Smooth muscle cell (in vitro differentiated cells): ENCODE measurements around the gene CAPN7. TPM values are rescaled to one million over a fixed set of nuclear protein-coding genes. Genes with fewer than 3 reads are reported as not detected.

Source experiments
- DNase-seq: peaks from one replicate; lab custom pipeline; 2025; ENCODE audit not compliant: unreplicated experiment; lab: John Stamatoyannopoulos, UW
- H2AFZ ChIP-seq: fragments of 200-600 bp; sonication (generic); 2 replicates; pipeline ENCODE4 v1.6.0; 2016; ENCODE audit warnings: antibody characterized with exemption, low read depth, mild to moderate bottlenecking
- H3F3A ChIP-seq: fragments of 200-600 bp; sonication (generic); 2 replicates; pipeline ENCODE4 v1.6.0; 2017; ENCODE audit warnings: antibody characterized with exemption, low read depth
- H3K27ac ChIP-seq: fragments of 200-600 bp; sonication (generic); 2 replicates; pipeline ENCODE4 v1.5.1; 2016; ENCODE audit warnings: low read depth, mild to moderate bottlenecking
- H3K27me3 ChIP-seq: fragments of 200-600 bp; sonication (generic); 2 replicates; pipeline ENCODE4 v1.6.1; 2016; ENCODE audit warnings: low read depth, mild to moderate bottlenecking
- H3K36me3 ChIP-seq: fragments of 200-600 bp; sonication (generic); 2 replicates; pipeline ENCODE4 v1.5.1; 2016; ENCODE audit warnings: low read depth
- H3K4me1 ChIP-seq: fragments of 200-600 bp; sonication (generic); 2 replicates; pipeline ENCODE4 v1.5.1; 2016; ENCODE audit warnings: low read depth
- H3K4me2 ChIP-seq: fragments of 200-600 bp; sonication (generic); 2 replicates; pipeline ENCODE4 v1.6.0; 2016; ENCODE audit warnings: mild to moderate bottlenecking
- H3K4me3 ChIP-seq: fragments of 200-600 bp; sonication (generic); 2 replicates; pipeline ENCODE4 v1.5.1; 2016; ENCODE audit warnings: mild to moderate bottlenecking
- H3K79me2 ChIP-seq: fragments of 200-600 bp; sonication (generic); 2 replicates; pipeline ENCODE4 v1.6.0; 2016; ENCODE audit warnings: low read depth, mild to moderate bottlenecking
- H3K9ac ChIP-seq: fragments of 200-600 bp; sonication (generic); 2 replicates; pipeline ENCODE4 v1.6.0; 2016; ENCODE audit warnings: low read depth
- H3K9me3 ChIP-seq: fragments of 200-600 bp; sonication (generic); replicated peaks from 2 replicates; pipeline ENCODE4 v1.5.1; 2016; ENCODE audit warnings: low read depth
- H4K20me1 ChIP-seq: fragments of 200-600 bp; sonication (generic); 2 replicates; pipeline ENCODE4 v1.6.0; 2016; ENCODE audit warnings: low read depth
- WGBS: methylation state at CpG from one replicate; pipeline ENCODE4 v1.1.7; 2016; ENCODE audit warnings: low lambda C conversion rate; 5-methylcytosine and 5-hydroxymethylcytosine counted together
- polyA plus RNA-seq: library from polyadenylated mRNA; unstranded; fragments of >200 nt; fragmentation: Nextera tagmentation; extraction: Ambion mirVana; gene quantifications from 2 replicates; pipeline ENCODE4 v1.2.1, GENCODE V29; 2016
- total RNA-seq: library from RNA; depleted of rRNA; stranded (reverse); fragments of >200 nt; gene quantifications from 2 replicates; pipeline ENCODE4 v1.2.3, GENCODE V29; 2014
- TF ChIP-seq, protein P1 (sequence below): fragments of 200-600 bp; sonication (generic); IDR thresholded peaks from 2 replicates; pipeline ENCODE4 v1.5.1; 2017; ENCODE audit warnings: borderline replicate concordance, mild to moderate bottlenecking, antibody characterized with exemption; ENCODE audit not compliant: insufficient read depth, poor library complexity, severe bottlenecking

The CAPN7 gene
- total and polyA plus RNA-seq, 2 experiments from 2014 or later, result 20.5 to 38.7 TPM

DNA sequence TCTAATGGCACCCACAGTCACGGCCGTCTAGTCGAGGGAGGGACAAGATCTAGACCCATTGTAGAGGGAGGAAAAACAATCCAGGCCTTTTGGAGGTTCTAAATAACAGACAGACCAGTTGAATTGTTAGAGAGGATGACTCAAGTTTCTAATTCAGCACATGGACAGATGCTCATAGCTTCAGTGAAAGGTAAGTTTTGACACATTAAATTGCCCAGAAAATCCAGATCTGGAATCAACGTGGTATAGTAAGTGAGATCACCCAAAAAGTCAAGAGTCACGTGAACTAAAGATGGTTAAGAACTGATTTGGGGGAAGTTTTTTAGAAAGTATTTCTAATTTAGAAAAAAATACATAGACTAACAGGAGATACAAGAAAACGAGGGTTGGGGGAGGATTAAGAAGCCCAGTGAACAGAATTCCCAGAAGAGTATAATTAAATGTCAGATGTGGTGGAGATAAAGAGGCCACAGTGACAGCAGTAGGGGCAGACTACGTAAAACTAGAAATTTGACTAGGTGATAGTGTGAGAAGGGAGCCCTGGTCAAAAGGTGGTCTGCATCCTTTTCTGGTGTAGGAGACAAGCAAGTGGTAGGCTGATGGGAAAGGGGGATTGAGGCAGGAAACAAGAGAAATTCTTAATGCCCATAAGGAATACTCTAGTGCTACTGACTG, 47.1 kb downstream of the CAPN7 start:
- DNase-seq, result no peak
- Histone ChIP-seq H3K27ac (peak overlapping the region; percentile 11), H3K4me1 (no peaks in the 10 kb centered on the region), H3K9me3 (no peaks in the 10 kb centered on the region), H2AFZ (no peak overlapping the region), H3F3A (peaks cover 7% of the 10 kb centered on the region), H3K4me3 (no peak overlapping the region), H3K27me3 (no peaks in the 10 kb centered on the region), H3K79me2 (no peaks in the 10 kb centered on the region), H3K4me2 (no peak overlapping the region), H4K20me1 (no peaks in the 10 kb centered on the region), H3K9ac (no peak overlapping the region), H3K36me3 (peaks cover 11% of the 10 kb centered on the region)
- TF ChIP-seq, protein P1, sequence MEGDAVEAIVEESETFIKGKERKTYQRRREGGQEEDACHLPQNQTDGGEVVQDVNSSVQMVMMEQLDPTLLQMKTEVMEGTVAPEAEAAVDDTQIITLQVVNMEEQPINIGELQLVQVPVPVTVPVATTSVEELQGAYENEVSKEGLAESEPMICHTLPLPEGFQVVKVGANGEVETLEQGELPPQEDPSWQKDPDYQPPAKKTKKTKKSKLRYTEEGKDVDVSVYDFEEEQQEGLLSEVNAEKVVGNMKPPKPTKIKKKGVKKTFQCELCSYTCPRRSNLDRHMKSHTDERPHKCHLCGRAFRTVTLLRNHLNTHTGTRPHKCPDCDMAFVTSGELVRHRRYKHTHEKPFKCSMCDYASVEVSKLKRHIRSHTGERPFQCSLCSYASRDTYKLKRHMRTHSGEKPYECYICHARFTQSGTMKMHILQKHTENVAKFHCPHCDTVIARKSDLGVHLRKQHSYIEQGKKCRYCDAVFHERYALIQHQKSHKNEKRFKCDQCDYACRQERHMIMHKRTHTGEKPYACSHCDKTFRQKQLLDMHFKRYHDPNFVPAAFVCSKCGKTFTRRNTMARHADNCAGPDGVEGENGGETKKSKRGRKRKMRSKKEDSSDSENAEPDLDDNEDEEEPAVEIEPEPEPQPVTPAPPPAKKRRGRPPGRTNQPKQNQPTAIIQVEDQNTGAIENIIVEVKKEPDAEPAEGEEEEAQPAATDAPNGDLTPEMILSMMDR, result no peak
- WGBS, result 75% methylated on average over 7 of the region's 7 CpGs

DNA sequence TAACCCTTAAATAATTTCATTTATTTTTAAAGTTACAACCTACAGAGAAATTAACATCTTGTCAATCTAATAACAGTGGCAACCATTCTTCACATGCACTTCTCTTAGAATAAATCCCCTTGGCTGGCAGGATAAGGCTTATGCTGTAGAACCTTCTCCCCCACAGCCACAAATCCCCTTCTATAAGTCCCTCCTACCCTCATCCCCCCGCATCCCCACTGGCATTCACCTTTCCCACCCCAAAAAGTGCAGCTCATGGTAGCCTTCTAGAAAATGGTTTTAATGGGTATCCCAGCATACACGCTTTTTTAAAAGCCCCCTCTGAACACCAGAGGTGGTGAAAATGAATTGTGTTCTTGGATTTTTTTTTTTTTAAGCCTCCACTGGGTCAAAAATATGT, 49.2 kb downstream of the CAPN7 start:
- Histone ChIP-seq H3K79me2 (no peaks in the 10 kb centered on the region), H3K36me3 (peaks cover 11% of the 10 kb centered on the region), H3K9ac (no peak overlapping the region), H3F3A (peaks cover 23% of the 10 kb centered on the region), H2AFZ (no peak overlapping the region), H3K4me1 (no peaks in the 10 kb centered on the region), H3K27ac (peak overlapping the region; percentile 4), H3K9me3 (no peaks in the 10 kb centered on the region), H3K4me2 (no peak overlapping the region), H3K27me3 (no peaks in the 10 kb centered on the region), H3K4me3 (no peak overlapping the region), H4K20me1 (no peaks in the 10 kb centered on the region)
- DNase-seq, result no peak
- TF ChIP-seq, protein P1, result no peak
- WGBS, result 94% methylated on average over 2 of the region's 2 CpGs

DNA sequence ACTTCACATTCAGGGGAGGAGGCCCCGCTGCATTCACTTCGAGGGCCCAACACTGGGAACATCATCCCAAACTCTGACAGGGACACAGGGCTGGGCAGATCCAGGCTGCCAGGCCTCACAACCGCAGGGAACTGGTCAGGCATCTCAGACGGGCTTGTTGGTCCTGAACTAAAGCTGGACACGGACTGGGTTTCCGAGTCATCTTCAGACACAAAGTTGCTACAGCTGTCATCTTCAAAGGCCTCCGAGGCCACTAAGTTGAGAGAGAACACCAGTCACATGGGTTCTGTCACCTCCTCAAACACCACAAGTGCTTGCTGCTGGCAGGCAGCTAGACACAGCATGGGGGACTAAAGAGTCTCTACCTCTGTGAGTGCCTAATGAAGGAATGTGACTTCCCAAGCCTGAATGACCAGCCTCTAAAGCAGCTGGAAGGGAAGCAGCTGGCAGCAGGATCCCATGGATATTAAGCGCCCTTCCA, 50.9 kb downstream of the CAPN7 start:
- Histone ChIP-seq H3K27ac (peak overlapping the region; percentile 43), H3K4me3 (no peak overlapping the region), H3K9me3 (no peaks in the 10 kb centered on the region), H4K20me1 (no peaks in the 10 kb centered on the region), H3K36me3 (no peaks in the 10 kb centered on the region), H3K4me2 (no peak overlapping the region), H3K27me3 (no peaks in the 10 kb centered on the region), H3K79me2 (no peaks in the 10 kb centered on the region), H3K4me1 (no peaks in the 10 kb centered on the region), H3K9ac (no peak overlapping the region), H3F3A (peaks cover 23% of the 10 kb centered on the region), H2AFZ (no peak overlapping the region)
- no peak for DNase-seq
- TF ChIP-seq, protein P1, result no peak
- 94% methylated on average over 8 of the region's 8 CpGs for WGBS

DNA sequence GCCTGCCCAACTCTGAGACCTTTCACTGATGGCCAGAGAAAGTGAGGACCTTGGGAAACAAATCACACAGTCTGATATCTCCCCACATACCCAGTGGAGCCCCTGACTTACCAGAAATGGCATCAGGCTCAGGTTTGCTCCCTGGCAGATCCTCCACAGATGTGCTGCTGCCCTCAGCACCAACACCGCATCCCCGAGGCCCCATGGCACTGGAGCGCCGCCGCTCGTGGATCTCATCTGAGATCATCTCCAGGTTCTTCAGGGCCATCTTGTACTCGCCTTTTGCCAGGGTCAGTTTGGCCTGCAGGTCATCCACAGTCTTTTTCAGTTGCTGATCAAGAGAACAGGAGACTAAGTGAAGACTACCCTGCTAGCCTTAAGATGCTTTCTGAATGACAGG, 52.7 kb downstream of the CAPN7 start:
- no peaks in the 10 kb centered on the region for H3K9me3 ChIP-seq
- H3K9ac ChIP-seq, result no peak overlapping the region
- WGBS, result 97% methylated on average over 7 of the region's 7 CpGs
- TF ChIP-seq, protein P1, result no peak
- H3K4me2 ChIP-seq, result no peak overlapping the region
- H4K20me1 ChIP-seq, result no peaks in the 10 kb centered on the region
- no peak overlapping the region for H3K4me3 ChIP-seq
- no peak overlapping the region for H2AFZ ChIP-seq
- peaks cover 23% of the 10 kb centered on the region for H3F3A ChIP-seq
- no peaks in the 10 kb centered on the region for H3K4me1 ChIP-seq
- no peaks in the 10 kb centered on the region for H3K36me3 ChIP-seq
- no peak for DNase-seq
- H3K27ac ChIP-seq, result no peak overlapping the region
- peaks cover 6% of the 10 kb centered on the region for H3K79me2 ChIP-seq
- H3K27me3 ChIP-seq, result no peaks in the 10 kb centered on the region
